Activated CD8-positive, alpha-beta T cell treated with anti-CD3 and anti-CD28 coated beads for 36 hours (primary cell): ENCODE measurements around the gene WASHC2C. TPM values are rescaled to one million over a fixed set of nuclear protein-coding genes. Genes with fewer than 3 reads are reported as not detected.
"Not testable (repeated sequence)": the region's sequence is repeated elsewhere in the genome, so short reads cannot be mapped to it uniquely, and the experiment has no call there.

Experiments used
- ATAC-seq: fragments of 200-7000 bp; cut with Tn5 transposase; one replicate; pipeline ENCODE4 v1.10.0; 2021; ENCODE audit warnings: mild to moderate bottlenecking, moderate library complexity
- CTCF ChIA-PET: fragments of 350-600 bp; sonication (Branson Sonifier 250); formaldehyde crosslinking; loops from one replicate; lab custom pipeline; 2021; ENCODE audit warnings: antibody characterized with exemption; lab: Charles Lee
- POLR2A ChIA-PET: fragments of 350-600 bp; sonication (Branson Sonifier 250); formaldehyde crosslinking; loops from one replicate; lab custom pipeline; 2021; ENCODE audit warnings: antibody characterized with exemption; lab: Charles Lee
- DNase-seq: peaks from one replicate; pipeline ENCODE4 v3.0.0-alpha.2; 2020
- H3K27ac Mint-ChIP-seq: one replicate; pipeline ENCODE4 v1.8.0; 2021; ENCODE audit warnings: mild to moderate bottlenecking, mixed read lengths
- H3K27me3 Mint-ChIP-seq: one replicate; pipeline ENCODE4 v1.8.0; 2021; ENCODE audit warnings: mixed read lengths
- H3K36me3 Mint-ChIP-seq: one replicate; pipeline ENCODE4 v1.8.0; 2021; ENCODE audit warnings: low read depth, mixed read lengths
- H3K4me1 Mint-ChIP-seq: one replicate; pipeline ENCODE4 v1.8.0; 2021; ENCODE audit warnings: low read depth, mixed read lengths
- H3K4me3 Mint-ChIP-seq: one replicate; pipeline ENCODE4 v1.8.0; 2021; ENCODE audit warnings: mild to moderate bottlenecking, moderate library complexity, mixed read lengths
- H3K9me3 Mint-ChIP-seq: one replicate; pipeline ENCODE4 v1.8.0; 2021; ENCODE audit warnings: mixed read lengths
- CTCF ChIP-seq: fragments of 200-600 bp; IDR thresholded peaks from one replicate; pipeline ENCODE4 v1.8.0; 2022; ENCODE audit warnings: antibody characterized with exemption, mild to moderate bottlenecking
- intact Hi-C: fragments of 100-400 bp; cut with micrococcal nuclease; formaldehyde crosslinking; loops from one replicate; pipeline ENCODE4 v1.10.0; 2022
- total RNA-seq, 2 experiments: library from RNA; stranded (reverse); gene quantifications; one replicate each; pipeline ENCODE4 v1.2.3, GENCODE V29; 2021

The WASHC2C gene
- total RNA-seq, 2 experiments from 2014 or later: 21.6 to 23.0 TPM

GRCh38 chr10:45809837-45810236, 82.8 kb downstream of the WASHC2C start:
- Mint-ChIP-seq H3K9me3 (no peaks in the 10 kb centered on the region), H3K4me3 (no peak overlapping the region), H3K27ac (no peak overlapping the region), H3K36me3 (no peaks in the 10 kb centered on the region), H3K4me1 (no peaks in the 10 kb centered on the region), H3K27me3 (no peaks in the 10 kb centered on the region)
- ChIA-PET CTCF (no interaction called here), POLR2A (no interaction called here)
- intact Hi-C loops: no loop called here
- DNase-seq (no peak), ATAC-seq (no peak)
- TF ChIP-seq CTCF: no peak

- Mint-ChIP-seq H3K9me3 (no peaks in the 10 kb centered on the region), H3K36me3 (no peaks in the 10 kb centered on the region), H3K27me3 (no peaks in the 10 kb centered on the region), H3K4me1 (no peaks in the 10 kb centered on the region), H3K4me3 (no peak overlapping the region), H3K27ac (no peak overlapping the region)
- no peak for TF ChIP-seq CTCF
- DNase-seq (no peak), ATAC-seq (no peak)
- ChIA-PET CTCF (no interaction called here), POLR2A (interaction anchor here (0.6 kb wide), 1 partner anchor 604 kb away, joined by 3 read pairs; no protein-coding TSS in a partner anchor)
- intact Hi-C loops: no loop called here
Observed at GRCh38 chr10:45811075-45811474, 84.0 kb downstream of the WASHC2C start.

- CTCF ChIA-PET, DNase-seq, H3K27ac Mint-ChIP-seq, H3K9me3 Mint-ChIP-seq, H3K27me3 Mint-ChIP-seq, H3K36me3 Mint-ChIP-seq, ATAC-seq, H3K4me1 Mint-ChIP-seq, H3K4me3 Mint-ChIP-seq, intact Hi-C loops, POLR2A ChIA-PET: not testable (repeated sequence)
Observed at GRCh38 chr10:45812959-45813358, 85.9 kb downstream of the WASHC2C start.

GRCh38 chr10:45814146-45814545, 87.1 kb downstream of the WASHC2C start:
- CTCF ChIA-PET, H3K9me3 Mint-ChIP-seq, H3K4me1 Mint-ChIP-seq, H3K27ac Mint-ChIP-seq, H3K36me3 Mint-ChIP-seq, H3K27me3 Mint-ChIP-seq, DNase-seq, POLR2A ChIA-PET, ATAC-seq, intact Hi-C loops, H3K4me3 Mint-ChIP-seq: not testable (repeated sequence)

- intact Hi-C loops: no loop called here
- Mint-ChIP-seq H3K36me3 (no peaks in the 10 kb centered on the region), H3K27ac (no peak overlapping the region), H3K9me3 (no peaks in the 10 kb centered on the region), H3K4me3 (no peak overlapping the region), H3K27me3 (no peaks in the 10 kb centered on the region), H3K4me1 (no peaks in the 10 kb centered on the region)
- TF ChIP-seq CTCF: no peak
- no peak for ATAC-seq
- POLR2A ChIA-PET: no interaction called here
- DNase-seq: no peak
- CTCF ChIA-PET: no interaction called here
Observed at GRCh38 chr10:45817130-45817859, 90.2 kb downstream of the WASHC2C start.

- H3K36me3 Mint-ChIP-seq: no peaks in the 10 kb centered on the region
- no peak overlapping the region for H3K4me3 Mint-ChIP-seq
- H3K9me3 Mint-ChIP-seq: no peaks in the 10 kb centered on the region
- H3K4me1 Mint-ChIP-seq: no peaks in the 10 kb centered on the region
- no peak overlapping the region for H3K27ac Mint-ChIP-seq
- TF ChIP-seq CTCF: no peak
- no peak for ATAC-seq
- POLR2A ChIA-PET: no interaction called here
- CTCF ChIA-PET: no interaction called here
- no peak for DNase-seq
- intact Hi-C loops: no loop called here
- H3K27me3 Mint-ChIP-seq: no peaks in the 10 kb centered on the region
Observed at GRCh38 chr10:45817912-45818311, 90.8 kb downstream of the WASHC2C start.
